ENCODE results near the gene ZNF670. TPM values are rescaled to one million over a fixed set of nuclear protein-coding genes. Genes with fewer than 3 reads are reported as not detected.

The ZNF670 gene
- total and polyA plus RNA-seq, 2 experiments from 2014 or later = 1.4 to 2.8 TPM

GRCh38 chr1:247088967-247089366 is 10.4 kb upstream of the ZNF670 start:
- no peak overlapping the region for H3K9ac ChIP-seq
- no peaks in the 10 kb centered on the region for H4K20me1 ChIP-seq (ENCODE audit: insufficient read depth)
- H3K27ac ChIP-seq = no peak overlapping the region
- no peak overlapping the region for H3K4me2 ChIP-seq (ENCODE audit: unreplicated experiment)
- H3F3A ChIP-seq (ENCODE audit: insufficient read depth) = no peaks in the 10 kb centered on the region
- H3K9me2 ChIP-seq (ENCODE audit: insufficient read depth) = no peaks in the 10 kb centered on the region
- 59 to 70% methylated on average over 4 of the region's 4 CpGs for WGBS, 2 experiments (ENCODE audit: low coverage in 1 of 2, low lambda C conversion rate in 2 of 2, missing lambda C conversion rate in 2 of 2)
- no peak overlapping the region for H2AFZ ChIP-seq
- DNase-seq = no peak
- H3K27me3 ChIP-seq (replicated peaks; ENCODE audit: insufficient read depth) = no peaks in the 10 kb centered on the region
- H3K4me1 ChIP-seq (ENCODE audit: insufficient read depth) = no peaks in the 10 kb centered on the region
- H3K9me3 ChIP-seq (ENCODE audit: low read depth) = no peaks in the 10 kb centered on the region
- H3K79me2 ChIP-seq (ENCODE audit: insufficient read depth) = no peaks in the 10 kb centered on the region
- TF ChIP-seq EZH2 (IDR thresholded peaks at IDR 0.05; ENCODE audit: insufficient read depth, poor library complexity, severe bottlenecking) (no peak), EZH2phosphoT487 (IDR thresholded peaks at IDR 0.05; ENCODE audit: insufficient read depth, low read depth) (no peak)
- no peak overlapping the region for H3K4me3 ChIP-seq
- in situ Hi-C loops (cut with MboI) = no loop called here
- H3K36me3 ChIP-seq (ENCODE audit: low read depth) = no peaks in the 10 kb centered on the region

GRCh38 chr1:247087256-247087655 is 8.6 kb upstream of the ZNF670 start:
- H4K20me1 ChIP-seq (ENCODE audit: insufficient read depth) = no peaks in the 10 kb centered on the region
- DNase-seq = no peak
- TF ChIP-seq EZH2 (IDR thresholded peaks at IDR 0.05; ENCODE audit: insufficient read depth, poor library complexity, severe bottlenecking) (no peak), EZH2phosphoT487 (IDR thresholded peaks at IDR 0.05; ENCODE audit: insufficient read depth, low read depth) (no peak)
- H2AFZ ChIP-seq = no peak overlapping the region
- H3K9me3 ChIP-seq (ENCODE audit: low read depth) = no peaks in the 10 kb centered on the region
- H3F3A ChIP-seq (ENCODE audit: insufficient read depth) = no peaks in the 10 kb centered on the region
- no peak overlapping the region for H3K27ac ChIP-seq
- no peak overlapping the region for H3K4me2 ChIP-seq (ENCODE audit: unreplicated experiment)
- in situ Hi-C loops (cut with MboI) = no loop called here
- no peaks in the 10 kb centered on the region for H3K4me1 ChIP-seq (ENCODE audit: insufficient read depth)
- 0 to 9% methylated on average over 1 of the region's 1 CpG for WGBS, 2 experiments (ENCODE audit: low coverage in 1 of 2, low lambda C conversion rate in 2 of 2, missing lambda C conversion rate in 2 of 2)
- H3K4me3 ChIP-seq = no peak overlapping the region
- no peaks in the 10 kb centered on the region for H3K36me3 ChIP-seq (ENCODE audit: low read depth)
- H3K9ac ChIP-seq = no peak overlapping the region
- H3K27me3 ChIP-seq (replicated peaks; ENCODE audit: insufficient read depth) = no peaks in the 10 kb centered on the region
- H3K9me2 ChIP-seq (ENCODE audit: insufficient read depth) = no peaks in the 10 kb centered on the region
- no peaks in the 10 kb centered on the region for H3K79me2 ChIP-seq (ENCODE audit: insufficient read depth)

DNA sequence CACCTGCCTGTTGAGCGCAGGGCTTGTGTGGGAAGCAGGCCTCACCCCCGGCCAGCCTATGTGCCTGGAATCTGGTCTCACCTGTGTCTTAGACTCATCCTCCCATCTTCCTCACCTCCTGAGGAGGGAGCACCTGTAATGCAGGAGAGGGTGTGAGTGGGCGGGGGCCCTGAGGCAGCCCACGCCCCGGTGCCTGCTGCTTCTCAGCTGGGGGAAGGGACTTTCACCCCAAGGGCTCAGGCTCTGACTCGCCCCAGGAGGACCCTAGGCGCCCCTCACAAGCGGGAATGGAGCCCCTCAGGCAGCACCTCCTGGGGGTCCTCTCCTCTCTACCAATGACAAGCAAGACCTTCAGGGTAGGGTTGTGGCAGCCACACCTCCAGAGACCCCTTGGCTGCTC is 6.7 kb upstream of the ZNF670 start:
- no peaks in the 10 kb centered on the region for H3K9me3 ChIP-seq (ENCODE audit: low read depth)
- H3K9ac ChIP-seq = no peak overlapping the region
- no peaks in the 10 kb centered on the region for H3K9me2 ChIP-seq (ENCODE audit: insufficient read depth)
- no peak overlapping the region for H3K27ac ChIP-seq
- no peaks in the 10 kb centered on the region for H3F3A ChIP-seq (ENCODE audit: insufficient read depth)
- no peaks in the 10 kb centered on the region for H3K36me3 ChIP-seq (ENCODE audit: low read depth)
- no peak overlapping the region for H3K4me2 ChIP-seq (ENCODE audit: unreplicated experiment)
- no peaks in the 10 kb centered on the region for H3K79me2 ChIP-seq (ENCODE audit: insufficient read depth)
- WGBS, 2 experiments (ENCODE audit: low coverage in 1 of 2, low lambda C conversion rate in 2 of 2, missing lambda C conversion rate in 2 of 2) = 69 to 75% methylated on average over 8 of the region's 8 CpGs
- H3K4me1 ChIP-seq (ENCODE audit: insufficient read depth) = no peaks in the 10 kb centered on the region
- no peaks in the 10 kb centered on the region for H3K27me3 ChIP-seq (replicated peaks; ENCODE audit: insufficient read depth)
- in situ Hi-C loops (cut with MboI) = no loop called here
- no peaks in the 10 kb centered on the region for H4K20me1 ChIP-seq (ENCODE audit: insufficient read depth)
- no peak for DNase-seq
- H2AFZ ChIP-seq = no peak overlapping the region
- no peak for TF ChIP-seq EZH2phosphoT487 (IDR thresholded peaks at IDR 0.05; ENCODE audit: insufficient read depth, low read depth)
- TF ChIP-seq EZH2 (IDR thresholded peaks at IDR 0.05; ENCODE audit: insufficient read depth, poor library complexity, severe bottlenecking) = no peak
- H3K4me3 ChIP-seq = no peak overlapping the region

DNA sequence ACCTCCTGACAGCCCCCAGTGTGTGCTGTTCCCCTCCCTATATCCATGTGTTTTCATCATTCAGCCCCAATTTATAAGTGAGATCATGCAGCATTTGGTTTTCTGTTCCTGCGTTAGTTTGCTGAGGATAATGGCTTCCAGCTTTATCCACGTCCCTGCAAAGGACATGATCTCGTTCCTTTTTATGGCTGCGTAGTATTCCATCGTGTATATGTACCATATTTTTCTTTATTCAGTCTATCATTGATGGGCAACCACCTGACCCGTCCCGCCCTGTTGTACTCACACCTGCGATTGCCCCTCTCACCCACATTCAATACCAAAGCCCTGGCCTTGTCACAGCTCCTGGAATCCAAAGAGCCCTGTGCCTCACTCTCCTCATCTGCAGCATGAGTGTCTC is 6.2 kb upstream of the ZNF670 start:
- no peak overlapping the region for H3K9ac ChIP-seq
- H3K9me2 ChIP-seq (ENCODE audit: insufficient read depth) = no peaks in the 10 kb centered on the region
- TF ChIP-seq EZH2 (IDR thresholded peaks at IDR 0.05; ENCODE audit: insufficient read depth, poor library complexity, severe bottlenecking) (no peak), EZH2phosphoT487 (IDR thresholded peaks at IDR 0.05; ENCODE audit: insufficient read depth, low read depth) (no peak)
- H3K4me2 ChIP-seq (ENCODE audit: unreplicated experiment) = no peak overlapping the region
- 70 to 72% methylated on average over 8 of the region's 8 CpGs for WGBS, 2 experiments (ENCODE audit: low coverage in 1 of 2, low lambda C conversion rate in 2 of 2, missing lambda C conversion rate in 2 of 2)
- H3K36me3 ChIP-seq (ENCODE audit: low read depth) = no peaks in the 10 kb centered on the region
- in situ Hi-C loops (cut with MboI) = no loop called here
- H3K79me2 ChIP-seq (ENCODE audit: insufficient read depth) = no peaks in the 10 kb centered on the region
- H3K9me3 ChIP-seq (ENCODE audit: low read depth) = no peaks in the 10 kb centered on the region
- H3K27me3 ChIP-seq (replicated peaks; ENCODE audit: insufficient read depth) = no peaks in the 10 kb centered on the region
- no peak overlapping the region for H3K27ac ChIP-seq
- H3K4me1 ChIP-seq (ENCODE audit: insufficient read depth) = no peaks in the 10 kb centered on the region
- no peak overlapping the region for H2AFZ ChIP-seq
- DNase-seq = no peak
- no peaks in the 10 kb centered on the region for H3F3A ChIP-seq (ENCODE audit: insufficient read depth)
- no peaks in the 10 kb centered on the region for H4K20me1 ChIP-seq (ENCODE audit: insufficient read depth)
- no peak overlapping the region for H3K4me3 ChIP-seq

All from GM23248 (cell line).